Stimulated activated CD4-positive, alpha-beta T cell treated with anti-CD3 and anti-CD28 coated beads, Interleukin-15, amount 100 ng/mL, for 24 hours (primary cell): ENCODE measurements around the gene ACSS2.

ENCODE experiments used
- DNase-seq: peaks from one replicate; pipeline ENCODE4 v3.0.0-alpha.2; 2020

Gene ACSS2

DNA sequence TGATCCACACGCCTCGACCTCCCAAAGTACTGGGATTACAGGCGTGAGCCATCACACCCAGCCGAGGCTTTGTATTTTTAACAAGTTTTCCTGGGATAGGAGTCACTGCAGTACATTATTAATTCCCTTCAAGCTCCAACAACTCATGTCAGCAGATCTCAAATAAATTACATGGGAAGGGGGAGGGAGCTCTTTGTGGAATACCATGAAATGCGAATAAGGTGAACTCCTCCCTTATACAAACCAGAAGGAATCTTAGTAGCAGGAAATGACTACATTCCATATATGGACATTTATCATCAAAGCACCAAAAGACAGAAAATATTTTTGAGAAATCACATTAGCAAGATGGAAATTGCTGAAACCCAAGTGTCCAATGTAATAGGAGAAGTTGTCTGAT lies 76.3 kb downstream of the ACSS2 start:
- DNase-seq = no peak

DNA sequence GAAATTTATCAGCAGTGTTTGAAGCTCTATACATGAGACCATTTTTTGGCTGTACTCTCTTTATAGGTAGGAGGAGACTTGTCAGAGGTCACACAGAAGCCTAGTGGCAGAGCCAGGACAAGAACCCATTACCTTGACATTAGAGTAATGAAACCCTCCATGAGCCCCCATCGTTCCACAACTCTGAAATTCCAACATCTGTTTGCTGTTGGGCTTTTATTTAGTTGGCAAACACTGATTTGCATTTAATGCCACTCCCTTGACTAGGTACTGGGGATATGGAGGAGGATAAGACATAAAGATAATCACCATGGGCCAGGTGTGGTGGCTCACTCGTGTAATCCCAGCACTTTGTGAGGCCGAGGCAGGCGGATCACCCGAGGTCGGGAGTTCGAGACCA lies 77.5 kb downstream of the ACSS2 start:
- no peak for DNase-seq

DNA sequence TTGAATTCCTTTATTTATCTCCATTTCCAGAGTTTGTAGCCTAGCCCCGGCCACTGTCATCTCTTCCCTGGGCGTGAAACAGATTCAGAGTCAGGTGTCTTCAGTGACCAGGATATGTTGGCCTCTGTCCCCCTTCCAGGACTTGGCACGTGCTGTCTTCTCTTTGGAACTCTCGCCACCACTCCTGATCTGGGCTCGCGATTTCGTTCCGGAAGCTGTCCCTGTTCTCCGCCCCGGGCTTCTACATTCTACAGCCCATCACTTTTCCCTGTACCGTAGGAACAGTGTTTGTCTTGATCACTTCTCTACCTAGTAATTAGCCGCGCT lies 78.5 kb downstream of the ACSS2 start:
- no peak for DNase-seq

DNA sequence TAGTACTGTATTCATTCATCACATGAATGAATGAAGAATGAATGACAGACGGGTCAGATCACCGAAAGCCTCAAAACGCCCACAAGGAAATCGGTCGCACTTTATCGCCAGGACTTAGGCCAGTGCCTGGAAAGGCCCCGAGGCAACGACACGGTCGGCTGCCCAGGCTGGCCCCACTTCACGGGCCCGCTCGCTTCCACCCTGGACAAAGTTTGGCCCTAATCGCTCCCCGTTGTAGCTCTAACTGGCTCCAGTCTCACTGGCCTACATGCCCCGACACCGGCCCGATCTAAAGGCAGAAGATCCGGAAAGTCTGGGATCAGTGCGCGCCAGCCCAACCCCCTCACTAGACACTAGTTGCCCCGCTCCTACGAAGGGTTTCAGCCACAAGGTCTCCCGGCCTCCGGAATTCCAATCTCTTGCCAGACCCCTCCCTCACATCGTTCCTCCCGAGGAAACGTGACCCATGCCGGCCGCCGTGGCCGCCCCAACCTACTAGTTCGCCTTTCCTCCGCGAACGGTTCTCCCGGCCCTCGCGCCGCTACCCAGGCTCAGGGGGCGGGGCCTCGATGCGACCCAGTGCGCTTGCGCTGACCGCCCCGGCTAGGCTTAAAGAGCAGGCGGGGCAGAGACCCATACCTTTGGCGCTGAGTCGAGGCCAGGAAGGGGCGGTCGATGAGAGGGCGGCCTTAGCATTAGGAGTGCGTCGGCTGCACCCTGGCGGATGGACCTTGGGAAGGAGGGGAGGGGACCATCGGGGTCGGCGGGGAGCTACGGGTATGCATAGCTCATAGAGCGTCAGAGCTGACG lies 79.0 kb downstream of the ACSS2 start, which contains the start of the genes GSS and MYH7B:
Gene GSS (minus strand): TSS at position 576 of the 810 bp plus-strand sequence. CDS start 3,954 bp downstream, outside the sequence.
Gene MYH7B (plus strand): TSS at position 638 of the 810 bp plus-strand sequence. CDS start 22,138 bp downstream, outside the sequence.
- DNase-seq = peak; percentile 99

DNA sequence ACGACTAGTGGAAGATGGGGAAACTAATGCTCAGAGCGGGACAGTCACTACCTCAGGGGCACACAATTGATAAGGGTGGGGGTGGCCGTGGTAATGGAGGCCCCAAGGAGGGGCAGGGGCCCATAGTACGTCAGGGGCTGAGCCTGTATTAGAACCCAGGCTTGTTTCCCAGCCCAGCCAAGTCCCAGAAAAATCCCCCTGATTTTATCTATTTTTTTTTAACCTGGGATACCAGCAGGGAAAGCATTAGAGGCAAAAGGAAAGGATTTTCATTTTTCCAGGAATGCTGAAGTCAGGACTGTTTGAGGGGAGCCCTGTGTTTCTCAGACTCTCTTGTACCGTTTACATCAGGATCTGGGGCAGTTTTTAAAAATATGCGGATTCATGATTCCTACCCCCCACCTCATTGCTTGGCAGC lies 79.6 kb downstream of the ACSS2 start:
- DNase-seq = no peak

DNA sequence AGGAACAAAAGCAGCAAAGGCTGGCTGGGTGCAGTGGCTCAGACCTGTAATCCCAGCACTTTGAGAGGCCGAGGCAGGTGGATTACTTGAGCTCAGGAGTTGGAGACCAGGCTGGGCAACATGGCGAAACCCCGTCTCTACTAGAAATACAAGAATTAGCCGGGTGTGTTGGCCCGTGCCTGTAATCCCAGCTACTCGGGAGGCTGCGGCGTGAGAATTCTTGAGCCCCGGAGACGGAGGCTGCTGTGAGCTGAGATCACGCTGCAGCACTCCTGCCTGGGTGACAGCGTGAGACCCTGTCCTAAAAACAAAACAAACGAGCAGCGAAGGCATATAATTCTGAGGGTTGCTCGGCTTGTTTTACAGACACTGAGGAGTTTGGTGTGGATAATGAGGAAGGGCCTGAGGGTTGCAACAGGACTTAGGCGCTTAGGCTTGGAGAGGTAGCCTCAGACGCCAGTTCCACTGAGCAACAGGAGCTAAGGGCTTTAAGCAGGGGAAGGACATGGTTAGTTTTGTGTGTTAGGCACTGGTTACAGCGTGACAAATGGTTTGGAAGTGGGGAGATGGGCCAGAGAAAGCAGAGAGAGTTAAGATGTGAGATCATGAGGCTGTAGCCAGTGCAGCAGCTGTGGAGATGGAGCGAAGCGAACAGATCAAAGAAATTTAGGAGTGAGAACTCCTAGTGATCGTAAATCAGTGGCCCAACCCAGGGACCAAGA lies 80.5 kb downstream of the ACSS2 start:
- no peak for DNase-seq

DNA sequence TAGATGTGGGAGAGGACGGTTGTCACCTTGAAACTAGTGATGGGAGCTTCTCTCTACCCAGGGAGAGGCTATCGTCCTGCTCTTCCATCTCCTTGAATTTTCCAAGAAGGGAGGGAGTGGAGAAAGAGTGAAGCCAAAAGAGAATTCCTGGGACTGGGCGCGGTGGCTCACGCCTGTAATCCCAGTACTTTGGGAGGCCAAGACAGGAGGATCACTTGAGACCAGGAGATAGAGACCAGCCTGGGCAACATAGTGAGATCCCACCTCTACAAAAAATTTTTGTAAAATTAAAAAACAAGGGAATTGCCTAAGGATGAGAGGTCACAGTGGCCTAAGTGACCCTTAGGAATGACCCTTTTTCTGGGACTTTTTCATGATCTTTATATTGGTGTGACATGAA lies 88.1 kb downstream of the ACSS2 start:
- DNase-seq = no peak

DNA sequence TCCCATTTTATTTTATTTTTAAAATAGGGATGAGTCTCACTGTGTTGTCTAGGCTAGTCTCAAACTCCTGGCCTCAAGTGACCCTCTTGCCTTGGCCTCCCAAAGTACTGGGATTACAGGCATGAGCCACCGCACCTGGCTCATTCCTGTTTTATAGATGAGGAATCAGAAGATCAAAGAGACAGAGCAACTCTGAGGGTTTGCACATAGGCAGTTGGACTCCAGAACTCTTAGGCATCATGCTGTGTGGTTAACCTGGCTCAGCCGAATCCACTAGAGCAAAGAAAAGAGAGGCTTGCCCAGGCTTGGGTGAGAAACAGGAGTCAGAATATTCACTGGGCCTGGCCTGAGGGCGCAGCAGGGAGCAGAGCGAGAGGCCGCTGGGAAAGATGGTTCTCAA lies 88.6 kb downstream of the ACSS2 start:
- DNase-seq = no peak

DNA sequence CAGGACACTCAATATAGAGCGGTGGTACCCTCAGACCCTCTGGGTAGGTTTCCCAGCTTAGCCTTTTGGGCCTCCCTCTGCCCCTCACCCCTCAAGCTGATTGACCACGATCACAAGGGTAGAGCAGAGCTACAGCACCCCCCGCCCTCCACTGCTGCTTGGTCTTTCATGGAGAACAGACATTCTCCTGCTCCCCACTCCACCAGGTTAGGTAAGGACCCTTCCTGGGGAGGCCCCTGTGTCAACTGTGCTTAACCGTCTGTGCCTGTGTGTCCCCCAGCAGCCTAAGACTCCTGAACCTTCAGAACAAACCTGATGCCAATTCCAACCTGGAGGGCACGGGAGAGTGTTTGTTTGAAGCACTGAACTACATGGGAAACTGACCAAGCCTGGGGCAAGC lies 91.0 kb downstream of the ACSS2 start:
- DNase-seq = no peak

DNA sequence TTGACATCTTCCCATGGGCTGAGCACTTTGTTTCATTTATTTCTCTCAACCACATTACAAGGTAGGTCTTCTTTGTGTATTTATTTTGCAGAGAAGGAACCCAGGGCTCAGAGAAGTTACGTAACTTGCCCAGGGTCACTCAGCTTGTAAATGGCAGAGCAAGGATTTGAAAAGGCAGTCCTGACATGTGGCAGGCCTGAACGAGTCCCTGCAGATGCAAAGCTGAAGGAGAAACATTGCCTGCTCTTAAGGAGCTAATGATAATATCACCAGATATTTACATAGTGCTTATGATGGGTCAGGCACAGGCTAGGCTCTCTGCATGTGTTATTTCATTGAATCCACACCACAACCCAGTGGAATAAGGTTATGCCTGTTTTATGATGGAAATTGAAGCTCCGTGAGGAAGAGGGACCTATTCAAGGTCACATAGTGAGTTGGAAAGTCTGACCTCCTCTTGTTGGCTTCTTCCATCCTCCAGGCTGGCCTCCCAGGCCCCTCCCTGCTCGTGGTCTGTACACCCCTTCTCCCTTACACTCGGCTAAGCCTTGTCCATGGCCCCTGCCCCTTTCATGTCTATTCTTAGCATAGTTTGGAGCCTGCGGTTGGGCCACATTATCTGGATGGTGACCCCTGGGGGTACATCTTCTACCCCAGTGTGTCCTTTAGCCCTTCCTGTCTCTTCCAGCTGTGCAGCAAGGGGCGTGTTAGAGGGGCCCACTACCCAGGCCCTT lies 91.8 kb downstream of the ACSS2 start:
- no peak for DNase-seq

DNA sequence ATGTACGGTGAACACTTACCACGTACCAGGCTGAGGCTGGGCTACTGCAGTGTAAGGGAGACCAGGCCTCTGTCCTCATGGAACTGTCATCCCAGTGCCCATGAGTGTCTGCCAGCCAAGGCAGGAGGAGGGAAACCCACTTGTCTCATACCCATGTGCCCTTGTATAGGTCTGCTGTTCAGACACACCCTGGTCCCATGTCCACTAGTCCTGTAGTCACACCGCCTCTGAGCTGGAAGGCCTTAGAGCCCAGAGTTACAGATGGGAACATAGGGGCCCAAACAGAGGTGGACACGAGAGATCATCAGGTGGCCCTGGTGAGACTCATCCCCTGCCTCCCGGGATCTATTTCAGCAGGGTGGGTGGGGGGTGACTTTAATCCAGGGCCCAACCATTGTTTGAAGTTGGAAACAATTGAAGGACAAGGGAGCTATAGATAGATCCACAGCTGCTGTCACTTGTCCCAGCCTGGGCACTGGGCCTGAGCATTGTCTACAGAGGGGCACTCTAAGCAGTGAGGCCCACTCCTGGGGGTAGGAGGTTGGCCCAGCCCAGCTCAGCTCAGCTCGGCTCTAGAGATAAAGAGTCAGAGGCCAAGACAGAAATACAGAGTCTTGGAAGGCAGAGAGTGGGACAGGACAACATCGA lies 93.9 kb downstream of the ACSS2 start:
- DNase-seq = no peak

DNA sequence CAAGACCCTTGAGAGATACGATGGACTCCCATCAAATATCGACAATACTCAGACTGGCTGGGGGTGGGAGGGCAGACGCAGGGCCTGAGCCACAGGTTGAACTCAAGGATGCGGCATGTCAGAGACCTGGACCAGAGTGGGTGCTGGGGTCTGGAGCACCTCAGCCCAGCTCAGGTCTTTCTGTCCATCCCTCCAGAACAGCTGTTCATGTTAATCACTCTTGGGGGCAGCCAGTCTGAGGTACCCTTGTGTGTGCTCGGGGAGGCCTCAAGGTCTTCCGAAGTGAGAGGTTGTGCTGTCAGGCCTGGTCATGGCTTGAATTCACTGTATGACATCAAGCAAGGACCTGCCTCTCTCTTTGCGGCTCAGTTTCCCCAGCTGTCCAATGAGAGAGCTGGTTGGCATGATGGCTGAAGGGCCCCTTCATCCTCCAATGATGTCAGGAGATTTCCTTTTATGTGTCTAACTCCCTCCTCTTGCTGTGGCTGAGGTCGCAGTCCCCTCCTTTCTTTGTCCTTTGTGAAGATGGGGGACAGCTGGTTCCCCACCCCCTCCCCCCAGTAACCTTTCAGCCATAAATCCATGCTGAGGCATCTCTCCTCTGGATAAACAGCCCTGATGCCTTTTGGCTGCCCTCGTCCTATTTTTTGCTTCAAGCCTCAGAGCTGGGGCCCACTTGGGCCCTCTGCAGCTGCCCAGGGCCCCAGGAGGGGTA lies 94.6 kb downstream of the ACSS2 start:
- DNase-seq = no peak

DNA sequence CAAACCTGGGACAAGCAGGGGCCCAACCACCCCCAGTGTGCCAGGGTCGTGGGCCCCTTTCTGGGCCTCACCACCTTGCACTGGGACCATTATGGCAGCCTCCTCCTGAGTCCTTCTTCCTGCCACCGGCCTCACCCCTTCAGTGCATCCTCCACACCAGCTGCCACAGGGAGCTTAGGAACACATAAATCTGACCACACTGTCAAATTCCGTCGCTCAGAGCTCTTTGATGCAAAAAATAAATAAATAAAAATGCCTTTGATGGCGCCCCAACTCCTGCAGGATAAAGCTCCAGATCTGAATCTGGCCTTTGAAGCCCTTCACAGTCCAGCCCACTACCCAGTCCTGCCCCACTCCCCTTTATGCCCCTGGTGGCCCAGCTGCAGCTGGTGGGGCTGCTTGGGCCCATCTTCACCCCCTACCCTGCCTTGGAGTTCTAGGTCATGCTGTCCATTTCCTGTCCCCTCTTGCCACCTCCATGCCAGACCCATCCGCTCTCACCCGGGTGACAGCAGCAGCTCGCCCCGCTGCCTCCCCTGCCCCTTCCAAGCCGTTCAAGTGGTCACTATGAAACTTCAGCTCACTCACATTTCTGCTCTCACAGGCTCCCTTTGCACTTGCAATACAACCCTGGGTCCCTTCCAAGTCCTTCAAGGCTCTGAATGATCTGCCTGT lies 95.3 kb downstream of the ACSS2 start:
- no peak for DNase-seq

DNA sequence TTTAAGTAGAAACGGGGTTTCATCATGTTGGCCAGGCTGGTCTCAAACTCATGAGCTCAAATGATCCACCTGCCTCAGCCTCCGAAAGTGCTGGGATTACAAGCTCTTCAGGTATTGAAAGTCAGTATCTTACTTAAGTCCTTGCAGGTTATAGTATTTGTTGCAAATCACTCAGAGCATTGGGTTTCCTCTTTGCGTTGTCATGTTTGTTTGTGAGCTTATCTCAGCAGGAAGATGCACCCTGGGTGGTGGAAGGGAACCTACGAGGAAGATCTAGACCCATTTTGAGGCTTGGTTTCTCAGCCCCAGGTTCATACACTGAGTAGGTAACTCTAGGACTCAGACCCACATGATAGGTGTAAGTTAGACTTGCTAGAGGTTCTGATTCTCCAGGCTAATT lies 97.8 kb downstream of the ACSS2 start:
- no peak for DNase-seq

DNA sequence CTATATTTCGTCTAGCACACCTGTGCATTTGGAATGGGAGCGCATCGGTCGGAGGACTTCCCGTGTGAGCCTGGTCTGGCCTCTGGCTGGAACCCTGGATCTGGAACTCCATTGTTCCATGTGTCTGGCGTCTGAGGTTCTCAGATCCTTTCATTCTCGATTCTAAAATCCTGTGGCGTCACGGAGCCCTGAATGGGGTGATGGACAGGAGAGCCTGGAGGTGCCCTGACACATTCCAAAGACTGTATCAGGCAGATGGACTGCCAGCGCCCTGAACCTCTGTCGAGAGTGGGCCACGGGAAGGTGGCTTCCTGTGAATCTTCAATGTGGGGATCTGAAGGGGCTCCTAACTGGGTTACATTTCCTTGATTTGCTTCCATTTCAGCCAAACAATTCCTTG lies 99.9 kb downstream of the ACSS2 start:
- DNase-seq = no peak
